ENCODE results near the gene PSMC4. TPM values are rescaled to one million over a fixed set of nuclear protein-coding genes. Genes with fewer than 3 reads are reported as not detected.

PSMC4 gene
- polyA plus RNA-seq, 1 of the 3 experiments (the other 2 are of a cell fraction) = 173 TPM

GRCh38 chr19:39940221-39940833 is 30.6 kb upstream of the PSMC4 start:
- Histone ChIP-seq H3K79me2 (ENCODE audit: insufficient read depth) (no peaks in the 10 kb centered on the region), H4K20me1 (ENCODE audit: insufficient read depth) (no peaks in the 10 kb centered on the region), H3F3A (replicated peaks; ENCODE audit: insufficient read depth) (no peaks in the 10 kb centered on the region), H3K36me3 (replicated peaks in 1 of 2; ENCODE audit: control insufficient read depth in 1 of 2, insufficient read depth in 2 of 2, low read length in 1 of 2) (no peaks in the 10 kb centered on the region), H2AFZ (ENCODE audit: low read depth) (no peak overlapping the region), H3K27me3 (ENCODE audit: insufficient read depth) (no peaks in the 10 kb centered on the region), H3K9me3 (no peaks in the 10 kb centered on the region), H3K4me1 (ENCODE audit: control insufficient read depth in 1 of 2, insufficient read depth in 2 of 2, low read depth in 1 of 2, low read length in 1 of 2) (no peaks in the 10 kb centered on the region; a peak in 2 of 4 replicates), H3K27ac (ENCODE audit: low read depth in 2 of 2, low read length in 1 of 2) (no peak overlapping the region), H3K4me3 (ENCODE audit: low read depth in 2 of 2, low read length in 1 of 2) (no peak overlapping the region), H3K4me2 (no peak overlapping the region), H3K9ac (no peak overlapping the region), H3K9me2 (no peaks in the 10 kb centered on the region)
- TF ChIP-seq TAF1 (IDR thresholded peaks at IDR 0.05; ENCODE audit: borderline replicate concordance, low read depth, low read length) = no peak
- TF ChIP-seq NRF1 (IDR thresholded peaks at IDR 0.05; ENCODE audit: low read depth, low read length) = no peak
- TF ChIP-seq MXI1 (IDR thresholded peaks at IDR 0.05; ENCODE audit: low read depth, low read length) = no peak
- TF ChIP-seq GABPA (IDR thresholded peaks at IDR 0.05; ENCODE audit: low read depth) = no peak
- no peak for TF ChIP-seq ELF1 (IDR thresholded peaks at IDR 0.05)
- TF ChIP-seq JUND (IDR thresholded peaks at IDR 0.05) = no peak
- TF ChIP-seq, protein P1, sequence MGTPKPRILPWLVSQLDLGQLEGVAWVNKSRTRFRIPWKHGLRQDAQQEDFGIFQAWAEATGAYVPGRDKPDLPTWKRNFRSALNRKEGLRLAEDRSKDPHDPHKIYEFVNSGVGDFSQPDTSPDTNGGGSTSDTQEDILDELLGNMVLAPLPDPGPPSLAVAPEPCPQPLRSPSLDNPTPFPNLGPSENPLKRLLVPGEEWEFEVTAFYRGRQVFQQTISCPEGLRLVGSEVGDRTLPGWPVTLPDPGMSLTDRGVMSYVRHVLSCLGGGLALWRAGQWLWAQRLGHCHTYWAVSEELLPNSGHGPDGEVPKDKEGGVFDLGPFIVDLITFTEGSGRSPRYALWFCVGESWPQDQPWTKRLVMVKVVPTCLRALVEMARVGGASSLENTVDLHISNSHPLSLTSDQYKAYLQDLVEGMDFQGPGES (IDR thresholded peaks at IDR 0.05; ENCODE audit: low read depth, low read length) = no peak
- no peak for TF ChIP-seq MEF2A (IDR thresholded peaks at IDR 0.05; ENCODE audit: borderline replicate concordance, low read depth)
- TF ChIP-seq, protein P2, sequence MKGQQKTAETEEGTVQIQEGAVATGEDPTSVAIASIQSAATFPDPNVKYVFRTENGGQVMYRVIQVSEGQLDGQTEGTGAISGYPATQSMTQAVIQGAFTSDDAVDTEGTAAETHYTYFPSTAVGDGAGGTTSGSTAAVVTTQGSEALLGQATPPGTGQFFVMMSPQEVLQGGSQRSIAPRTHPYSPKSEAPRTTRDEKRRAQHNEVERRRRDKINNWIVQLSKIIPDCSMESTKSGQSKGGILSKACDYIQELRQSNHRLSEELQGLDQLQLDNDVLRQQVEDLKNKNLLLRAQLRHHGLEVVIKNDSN (IDR thresholded peaks at IDR 0.05; ENCODE audit: borderline replicate concordance, low read depth) = no peak
- TF ChIP-seq FOXJ3 (CRISPR knock-in tag; IDR thresholded peaks at IDR 0.05) = no peak
- DNase-seq = no peak
- POLR2A ChIA-PET = no interaction called here
- CTCF ChIA-PET = no interaction called here
- WGBS (ENCODE audit: low lambda C conversion rate) = 17% methylated on average over 1 of the region's 1 CpG

DNA sequence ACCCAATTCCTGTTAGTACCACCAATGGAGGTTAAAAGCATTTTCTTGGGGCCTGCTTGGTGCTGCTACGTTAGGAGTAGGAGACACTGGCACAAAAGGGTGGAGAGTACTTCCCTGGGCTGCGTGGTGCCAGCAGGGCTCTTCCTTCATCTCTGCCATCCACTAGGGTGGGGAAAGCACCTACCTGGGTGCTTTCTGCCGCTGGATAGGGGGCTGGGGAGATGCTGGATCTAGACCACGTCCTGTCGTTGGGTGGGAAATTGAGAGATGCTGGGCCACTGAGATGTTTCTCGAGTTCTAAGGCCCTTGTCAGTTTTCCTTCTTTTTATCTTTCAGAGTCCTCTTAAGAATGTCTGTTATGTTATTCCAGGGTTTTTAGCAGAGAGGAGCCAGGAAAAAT is 29.8 kb upstream of the PSMC4 start:
- no peaks in the 10 kb centered on the region for H4K20me1 ChIP-seq (ENCODE audit: insufficient read depth)
- H3K4me3 ChIP-seq (ENCODE audit: low read depth in 2 of 2, low read length in 1 of 2) = no peak overlapping the region
- no peaks in the 10 kb centered on the region for H3K36me3 ChIP-seq (replicated peaks in 1 of 2; ENCODE audit: control insufficient read depth in 1 of 2, insufficient read depth in 2 of 2, low read length in 1 of 2)
- no peaks in the 10 kb centered on the region for H3K9me2 ChIP-seq
- H3F3A ChIP-seq (replicated peaks; ENCODE audit: insufficient read depth) = no peaks in the 10 kb centered on the region
- no peak overlapping the region for H2AFZ ChIP-seq (ENCODE audit: low read depth)
- CTCF ChIA-PET = no interaction called here
- no peaks in the 10 kb centered on the region; a peak in 2 of 4 replicates for H3K4me1 ChIP-seq (ENCODE audit: control insufficient read depth in 1 of 2, insufficient read depth in 2 of 2, low read depth in 1 of 2, low read length in 1 of 2)
- TF ChIP-seq ZBTB33 (IDR thresholded peaks at IDR 0.05; ENCODE audit: borderline replicate concordance, low read depth) = no peak
- no peak for TF ChIP-seq MAX (IDR thresholded peaks at IDR 0.05; ENCODE audit: low read depth)
- TF ChIP-seq TAF1 (IDR thresholded peaks at IDR 0.05; ENCODE audit: borderline replicate concordance, low read depth, low read length) = no peak
- TF ChIP-seq USF2 (IDR thresholded peaks at IDR 0.05; ENCODE audit: borderline replicate concordance, low read depth, low read length) = no peak
- TF ChIP-seq TEAD4 (IDR thresholded peaks at IDR 0.05; ENCODE audit: borderline replicate concordance, insufficient read depth) = no peak
- TF ChIP-seq RXRA (IDR thresholded peaks at IDR 0.05; ENCODE audit: borderline replicate concordance, low read depth) = no peak
- no peak for TF ChIP-seq REST (IDR thresholded peaks at IDR 0.05; ENCODE audit: low read depth, low read length)
- TF ChIP-seq CHD2 (IDR thresholded peaks at IDR 0.05; ENCODE audit: low read length, partially characterized antibody) = no peak
- DNase-seq = no peak
- H3K9me3 ChIP-seq = no peaks in the 10 kb centered on the region
- H3K9ac ChIP-seq = no peak overlapping the region
- H3K27ac ChIP-seq (ENCODE audit: low read depth in 2 of 2, low read length in 1 of 2) = no peak overlapping the region
- H3K4me2 ChIP-seq = no peak overlapping the region
- H3K79me2 ChIP-seq (ENCODE audit: insufficient read depth) = no peaks in the 10 kb centered on the region
- H3K27me3 ChIP-seq (ENCODE audit: insufficient read depth) = no peaks in the 10 kb centered on the region
- 54% methylated on average over 6 of the region's 6 CpGs for WGBS (ENCODE audit: low lambda C conversion rate)
- POLR2A ChIA-PET = no interaction called here
